GM19025 (cell line): ENCODE data around the gene MRTFA.
"Not testable (repeated sequence)": the region's sequence is repeated elsewhere in the genome, so short reads cannot be mapped to it uniquely, and the experiment has no call there.

Experiments
- ATAC-seq: cut with Tn5 transposase; IDR thresholded peaks from one replicate; pipeline ENCODE4 v1.9.1; 2021; ENCODE audit warnings: mild to moderate bottlenecking, low read depth, moderate library complexity; ENCODE audit not compliant: unreplicated experiment

The MRTFA gene

DNA sequence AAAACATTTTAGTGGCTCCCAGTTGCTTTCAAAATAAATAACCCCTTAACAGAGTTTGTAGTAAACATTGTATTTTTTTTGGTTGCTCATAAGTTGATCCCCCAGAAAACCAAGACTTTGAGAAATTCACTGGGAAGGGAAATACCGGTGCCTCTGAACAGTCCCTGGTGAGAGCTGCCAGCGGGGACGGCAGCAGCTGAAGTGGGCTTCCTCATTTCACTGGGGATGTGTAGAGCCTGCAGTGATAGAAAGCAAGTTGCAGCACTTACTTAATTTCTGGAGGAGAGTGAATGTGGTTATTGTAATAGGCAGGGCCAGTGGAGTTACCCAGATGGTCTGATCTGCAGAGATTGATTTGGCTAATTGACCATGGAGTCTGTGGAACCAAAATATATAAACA is 24.2 kb upstream of the MRTFA start:
- no peak for ATAC-seq

GRCh38 chr22:40659166-40659565 is 22.6 kb upstream of the MRTFA start:
- ATAC-seq = no peak

- ATAC-seq = not testable (repeated sequence)
Observed at GRCh38 chr22:40656651-40657050, 20.1 kb upstream of the MRTFA start.

DNA sequence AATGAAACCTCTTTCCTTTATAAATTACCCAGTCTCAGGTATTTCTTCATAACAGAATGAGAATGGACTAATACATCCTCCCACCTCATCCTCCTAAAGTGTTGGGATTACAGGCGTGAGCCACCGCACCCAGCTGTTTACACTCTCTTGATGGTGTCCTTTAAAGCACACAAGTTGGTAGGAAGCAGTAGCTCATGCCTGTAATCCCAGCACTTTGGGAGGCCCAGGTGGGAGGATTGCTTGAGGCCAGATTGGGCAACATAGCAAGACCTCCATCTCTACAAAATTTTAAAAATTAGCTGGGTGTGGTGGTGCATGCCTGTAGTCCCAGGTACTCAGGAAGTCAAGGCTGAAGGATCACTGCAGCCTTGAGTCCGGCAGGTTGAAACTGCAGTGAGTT is 19.4 kb upstream of the MRTFA start:
- not testable (repeated sequence) for ATAC-seq

DNA sequence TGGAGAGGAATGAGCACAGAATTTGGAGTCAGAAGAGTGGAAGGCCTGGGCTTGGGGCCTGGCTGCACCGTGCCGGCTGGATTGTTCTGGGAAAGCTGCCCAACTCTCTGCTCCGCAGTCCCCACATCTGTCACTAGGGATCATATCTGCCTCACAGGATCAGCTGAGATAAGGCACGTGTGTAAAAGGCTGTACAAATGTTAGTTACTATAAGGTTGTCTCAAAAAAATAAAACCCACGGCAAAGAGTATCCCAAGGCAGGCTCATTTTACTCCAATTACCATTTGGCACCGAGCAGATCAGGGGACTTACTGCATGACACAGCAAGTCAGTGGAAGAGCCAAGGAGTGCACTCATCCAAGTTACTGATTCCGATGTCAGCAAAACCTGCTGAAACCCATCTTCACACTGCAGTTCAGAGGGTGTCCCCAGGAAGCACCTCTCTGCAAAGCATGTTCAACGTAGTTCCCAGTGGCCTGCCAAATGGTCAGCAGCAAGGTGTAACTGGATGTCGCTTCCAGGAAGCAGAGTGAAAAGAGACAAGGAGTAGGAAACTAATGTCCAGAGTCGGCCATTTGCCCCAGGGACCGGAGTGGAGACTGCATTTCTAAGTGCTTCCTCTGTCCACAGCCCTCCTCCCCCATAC is 18.1 kb upstream of the MRTFA start:
- ATAC-seq = no peak

GRCh38 chr22:40653361-40653760 is 16.8 kb upstream of the MRTFA start:
- ATAC-seq = no peak

DNA sequence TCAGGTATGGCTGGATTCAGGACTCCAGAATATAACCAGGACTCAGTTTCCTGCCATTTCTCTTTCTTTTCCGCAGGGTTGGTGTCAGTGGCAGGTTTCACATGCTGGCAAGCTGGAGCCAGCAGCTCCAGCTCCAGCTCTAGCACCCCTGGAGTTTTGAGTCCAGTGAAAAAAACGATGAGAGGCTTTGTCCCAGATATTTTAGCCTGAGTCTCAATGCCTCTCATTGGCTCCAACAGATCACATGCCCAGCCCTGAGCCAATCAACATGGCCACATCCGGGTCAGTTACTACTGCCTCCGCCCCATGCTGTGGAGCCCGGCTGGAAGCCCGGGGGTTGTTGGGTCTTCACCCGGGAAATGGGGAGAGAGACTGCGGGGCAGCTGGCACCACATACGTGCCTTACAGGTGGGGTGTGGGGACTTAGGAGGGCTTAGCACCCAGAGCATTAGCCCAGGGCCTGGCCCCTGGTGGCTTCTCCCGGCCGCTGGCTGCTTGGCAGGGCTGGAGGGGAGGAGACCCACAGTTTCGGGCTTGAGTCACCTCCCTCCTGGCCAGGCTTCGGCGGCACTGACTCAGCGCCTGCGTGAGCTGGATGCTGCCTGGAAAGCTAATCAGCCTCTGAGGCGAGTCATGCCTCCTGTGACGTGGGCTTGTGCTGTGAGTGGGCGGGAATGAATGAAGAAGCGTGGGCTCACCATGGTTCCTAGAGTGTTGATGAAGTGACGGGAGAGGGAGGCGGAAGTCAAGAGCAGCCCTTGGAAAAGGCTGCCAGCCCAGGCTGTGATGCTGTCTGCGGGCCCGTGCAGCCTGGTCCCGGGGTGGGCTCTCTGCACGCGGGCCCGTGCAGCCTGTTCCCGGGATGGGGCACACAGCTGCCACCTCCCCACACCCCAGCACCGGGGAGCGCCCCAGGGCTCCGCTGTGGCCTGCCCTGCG is 15.3 kb upstream of the MRTFA start:
- ATAC-seq = peak; percentile 86

- ATAC-seq = no peak
Observed at GRCh38 chr22:40651057-40651456, 14.5 kb upstream of the MRTFA start.

DNA sequence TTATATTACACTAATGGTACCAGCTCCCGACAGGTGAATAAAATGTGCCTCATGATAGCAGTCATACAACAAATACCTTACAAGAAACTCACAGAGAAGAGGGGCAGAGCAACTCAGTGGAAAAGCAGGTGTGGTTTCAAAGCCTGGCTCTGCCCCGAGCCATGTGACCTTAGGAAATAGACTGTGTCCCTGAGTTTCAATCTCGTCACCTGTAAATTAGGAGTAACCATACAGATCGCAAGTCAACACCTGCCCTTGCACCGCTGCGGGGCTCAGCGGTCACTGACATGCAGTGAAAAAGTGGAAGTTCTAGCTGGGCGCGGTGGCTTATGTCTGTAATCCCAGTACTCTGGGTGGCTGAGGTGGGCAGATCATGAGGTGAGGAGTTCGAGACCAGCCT is 11.9 kb upstream of the MRTFA start:
- no peak for ATAC-seq

GRCh38 chr22:40645579-40646197 is 9.2 kb upstream of the MRTFA start:
- no peak for ATAC-seq

GRCh38 chr22:40642316-40642715 is 5.8 kb upstream of the MRTFA start:
- no peak for ATAC-seq

GRCh38 chr22:40641269-40641668 is 4.8 kb upstream of the MRTFA start:
- ATAC-seq = no peak

- no peak for ATAC-seq
Observed at GRCh38 chr22:40638261-40638660, 1.7 kb upstream of the MRTFA start.

DNA sequence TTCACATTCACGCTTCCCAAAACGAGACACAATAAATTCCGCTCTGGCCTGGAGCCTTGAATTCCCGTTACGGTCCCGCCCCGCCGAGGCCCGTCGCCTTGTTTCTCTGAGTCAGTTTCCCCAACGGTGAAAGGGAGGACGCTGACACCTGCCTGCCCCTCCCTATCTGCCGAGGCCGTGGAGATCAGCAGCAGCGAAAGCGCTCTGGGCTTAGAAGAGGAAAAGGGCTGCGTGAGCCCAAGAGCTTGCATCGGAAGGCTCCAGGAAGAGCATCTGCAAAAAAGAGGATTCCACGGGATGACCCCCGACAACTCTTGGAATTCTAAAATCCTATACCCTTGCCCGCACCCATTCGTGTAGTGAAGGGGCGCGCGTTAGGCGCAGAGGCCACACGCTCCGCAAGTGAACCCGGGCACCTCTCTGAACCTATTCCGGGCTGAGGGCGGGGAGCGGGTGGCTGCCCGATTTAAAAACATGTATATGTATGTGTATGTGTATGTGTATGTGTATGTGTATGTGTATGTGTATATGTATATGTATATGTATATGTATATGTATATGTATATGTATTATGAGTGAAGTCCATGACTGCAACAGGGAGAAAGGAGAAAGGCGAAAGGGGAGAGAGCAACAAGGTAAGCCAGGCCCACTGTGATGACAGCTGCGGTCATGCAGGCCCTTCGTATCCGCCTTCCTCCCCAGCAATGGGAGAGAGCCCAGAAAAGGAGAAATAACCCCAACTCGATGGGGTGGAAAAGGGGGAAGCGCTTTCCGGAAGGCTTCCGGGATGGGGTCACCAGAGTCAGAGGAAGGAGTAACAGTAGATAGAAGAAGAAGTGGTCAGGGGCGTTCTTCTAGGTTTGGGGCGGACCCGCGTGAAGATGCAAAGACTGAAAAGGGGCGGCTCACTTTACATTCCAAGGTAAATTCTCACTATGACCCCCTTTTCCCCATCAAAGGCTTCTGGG is 948 bp upstream of the MRTFA start:
- ATAC-seq = peak; percentile 0

DNA sequence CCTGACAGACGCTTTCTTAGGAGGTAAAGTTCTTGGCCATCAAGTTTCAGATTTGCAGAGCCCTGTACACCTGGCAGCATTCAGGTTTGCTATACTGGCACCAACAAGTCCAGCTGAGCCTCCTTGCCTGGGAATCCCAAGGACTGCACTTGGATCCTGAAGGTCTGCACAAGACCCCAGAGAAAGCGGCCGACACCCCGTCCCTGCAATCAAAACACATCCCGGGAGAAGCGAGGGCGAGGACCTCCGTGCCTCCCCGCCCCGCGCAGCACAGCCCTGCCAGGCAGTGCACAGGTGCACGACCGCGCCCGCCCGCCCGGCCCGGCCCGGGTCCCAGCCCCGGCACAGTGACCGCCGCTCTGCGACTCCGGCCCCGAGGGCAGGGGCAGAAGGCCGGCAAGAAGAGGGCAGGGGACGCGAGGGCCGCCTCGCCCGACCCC is 559 bp downstream of the MRTFA start:
- ATAC-seq = peak; percentile 10

DNA sequence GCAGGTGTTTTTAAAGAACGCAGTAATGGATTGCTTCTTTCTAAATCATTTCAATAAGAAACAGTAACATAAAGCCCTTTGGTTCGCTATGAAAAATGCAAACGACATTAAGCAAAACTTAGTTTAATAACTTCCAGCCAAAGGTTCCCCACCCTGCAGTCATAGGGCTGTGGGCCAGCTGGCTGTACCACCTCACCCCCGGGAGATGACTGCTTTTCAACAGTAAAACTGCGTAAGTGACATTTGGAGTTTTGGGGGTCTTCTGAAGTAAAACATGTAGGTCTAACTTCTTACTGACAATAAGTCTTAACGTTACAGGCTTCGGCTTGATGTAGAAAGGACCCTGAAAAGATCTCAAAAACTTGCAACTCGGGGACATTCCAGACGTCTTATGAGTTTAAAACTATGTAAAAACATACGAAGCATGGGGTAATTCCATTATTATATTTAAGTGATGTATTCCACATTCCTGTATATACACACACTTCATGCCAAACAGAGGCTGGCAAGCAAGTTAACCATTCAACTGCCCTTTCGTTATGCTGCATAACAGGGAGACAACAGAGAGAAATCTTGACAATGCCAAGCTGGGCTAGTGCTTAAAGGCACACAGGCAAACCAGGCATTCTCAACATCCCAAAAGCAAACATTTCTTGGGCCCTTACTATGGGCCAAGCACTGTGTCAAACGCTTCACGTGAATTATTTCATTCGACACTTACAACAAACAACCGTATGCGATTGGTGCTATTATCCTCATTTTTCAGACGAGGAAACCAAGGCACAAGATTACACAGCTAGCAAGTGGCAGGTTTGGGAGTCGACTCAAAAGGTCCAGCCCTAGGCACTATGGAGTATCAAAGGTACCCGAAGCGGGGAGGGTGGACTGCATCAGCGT is 1.2 kb downstream of the MRTFA start:
- ATAC-seq = no peak

DNA sequence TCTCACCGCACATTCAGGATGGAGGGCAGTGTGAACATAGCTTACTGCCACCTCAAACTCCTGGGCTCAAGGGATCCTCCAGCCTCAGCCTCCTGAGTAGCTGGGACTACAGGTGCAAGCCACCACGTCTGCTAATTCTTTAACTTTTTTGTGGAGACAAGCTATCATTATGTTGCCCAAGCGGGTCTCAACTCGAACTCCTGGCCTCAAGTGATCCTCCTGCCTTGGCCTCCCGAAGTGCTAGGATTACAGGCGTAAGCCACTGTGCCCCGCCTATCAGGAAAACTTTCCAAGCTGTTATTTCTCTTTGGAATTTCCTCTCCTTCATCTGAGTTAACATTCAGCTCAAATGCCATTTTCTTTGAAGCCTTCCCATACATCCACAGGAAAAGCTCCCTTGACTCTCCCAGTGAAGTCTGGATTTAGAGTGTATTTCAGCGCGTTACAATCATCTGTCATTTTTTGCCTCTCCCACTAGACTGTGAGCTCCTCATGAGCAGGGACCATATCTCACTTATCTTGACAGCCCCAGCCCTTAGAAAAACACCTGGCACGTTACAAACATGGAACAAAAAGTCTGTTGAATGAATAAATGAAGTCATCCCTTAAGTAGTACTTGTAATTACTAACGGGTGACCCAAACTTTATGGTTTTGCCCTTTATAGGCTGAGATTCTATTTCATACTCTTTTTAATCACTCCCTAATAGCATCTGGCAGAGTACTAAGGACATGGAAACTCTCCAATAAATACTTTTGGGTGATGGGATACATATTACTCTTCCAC is 2.2 kb downstream of the MRTFA start:
- ATAC-seq = no peak

- no peak for ATAC-seq
Observed at GRCh38 chr22:40633036-40633435, 3.5 kb downstream of the MRTFA start.
